HepG2 (cell line): Measurements from ENCODE around the gene CD99L2. TPM values are rescaled to one million over a fixed set of nuclear protein-coding genes. Genes with fewer than 3 reads are reported as not detected.

Experiments used
- ATAC-seq: fragments of 200-7000 bp; cut with Tn5 transposase; 3 replicates; pipeline ENCODE4 v1.9.1; 2020; ENCODE audit warnings: mild to moderate bottlenecking, moderate library complexity
- BruUV-seq: library from RNA; stranded (reverse); fragments of 400-500 nt; replicated peaks from 2 replicates; lab custom pipeline; 2021; lab: Mats Ljungman, UMichigan
- CTCF ChIA-PET: fragments of 300-600 bp; formaldehyde crosslinking; extraction: SDS; loops from one replicate; lab custom pipeline; 2021; ENCODE audit warnings: low total read pairs, inconsistent platforms, low intra/inter-chr PET ratio; lab: Yijun Ruan, JAX
- POLR2A ChIA-PET: fragments of 350-600 bp; sonication (Branson Sonifier 250); formaldehyde crosslinking; loops from one replicate; lab custom pipeline; 2020; ENCODE audit warnings: antibody characterized with exemption, inconsistent platforms; lab: Yijun Ruan, JAX
- DNase-seq: peaks from one replicate; pipeline ENCODE4 v3.0.0-alpha.2; 2015; ENCODE audit warnings: low spot score
- FAIRE-seq: peaks from 3 replicates; lab custom pipeline; 2011; peaks lifted over from hg19 to GRCh38; lab: Jason Lieb, UNC
- H2AFZ ChIP-seq: one replicate; pipeline ENCODE4 v1.6.1; 2011; ENCODE audit warnings: low read length, inconsistent platforms
- H3K27ac ChIP-seq: fragments of 300-600 bp; 3 replicates; pipeline ENCODE4 v1.8.0; 2011; ENCODE audit warnings: mixed run types, mild to moderate bottlenecking, mixed read lengths, low read length, inconsistent platforms; ENCODE audit not compliant: insufficient read depth; ENCODE audit errors: extremely low read length
- H3K27me3 ChIP-seq, 2 experiments: fragments of 200-600 bp in 1 of 2; 2 replicates in 1 of 2; 3 replicates in 1 of 2; pipeline versions ENCODE4 v1.6.0 to v1.8.0; 2011; ENCODE audit warnings: low read length in 2 of 2, mild to moderate bottlenecking in 2 of 2, moderate library complexity in 2 of 2, inconsistent platforms in 1 of 2; ENCODE audit not compliant: insufficient read depth in 2 of 2, control insufficient read depth in 1 of 2
- H3K36me3 ChIP-seq, 2 experiments: fragments of 200-600 bp in 1 of 2; replicated peaks in 1 of 2; 2 replicates in 1 of 2; 3 replicates in 1 of 2; pipeline versions ENCODE4 v1.5.1 to v1.8.0; 2011; ENCODE audit warnings: low read length in 2 of 2, inconsistent platforms in 1 of 2; ENCODE audit not compliant: insufficient read depth in 2 of 2, control insufficient read depth in 1 of 2
- H3K4me1 ChIP-seq: 2 replicates; pipeline ENCODE4 v1.5.1; 2012; ENCODE audit warnings: low read length, inconsistent platforms; ENCODE audit not compliant: insufficient read depth
- H3K4me2 ChIP-seq: 2 replicates; pipeline ENCODE4 v1.6.0; 2011; ENCODE audit warnings: low read depth, low read length, inconsistent platforms
- H3K4me3 ChIP-seq, 3 experiments: fragments of 200-600 bp in 1 of 3; sonication (generic), shearing (Covaris generic) in 1 of 3; replicated peaks in 1 of 3; 2 replicates each; pipeline ENCODE4 v1.5.1; 2011 to 2016; ENCODE audit warnings: low read length in 3 of 3, inconsistent platforms in 2 of 3, low read depth in 2 of 3, mild to moderate bottlenecking in 2 of 3, control low read depth in 1 of 3, mixed read lengths in 1 of 3; ENCODE audit not compliant: insufficient read depth in 1 of 3
- H3K79me2 ChIP-seq: one replicate; pipeline ENCODE4 v1.6.1; 2011; ENCODE audit warnings: low read length, inconsistent platforms; ENCODE audit not compliant: insufficient read depth
- H3K9ac ChIP-seq: 2 replicates; pipeline ENCODE4 v1.6.0; 2011; ENCODE audit warnings: mild to moderate bottlenecking, low read depth, low read length, inconsistent platforms; ENCODE audit not compliant: insufficient read depth
- H3K9me3 ChIP-seq: 2 replicates; pipeline ENCODE4 v1.5.1; 2012; ENCODE audit warnings: mild to moderate bottlenecking, low read length
- H4K20me1 ChIP-seq: 2 replicates; pipeline ENCODE4 v1.6.0; 2011; ENCODE audit warnings: inconsistent platforms, mild to moderate bottlenecking, low read length, moderate library complexity; ENCODE audit not compliant: insufficient read depth
- ATF1 ChIP-seq: IDR thresholded peaks from 2 replicates; pipeline ENCODE4 v1.6.1; 2016; ENCODE audit warnings: mild to moderate bottlenecking, control low read depth
- BRCA1 ChIP-seq: sonication (generic); formaldehyde crosslinking; IDR thresholded peaks from 2 replicates; pipeline ENCODE4 v1.4.0; 2020; ENCODE audit warnings: missing genetic modification reagents
- CREM ChIP-seq, 2 experiments: sonication (generic) in 1 of 2; formaldehyde crosslinking in 1 of 2; IDR thresholded peaks; 2 replicates each; pipeline versions ENCODE4 v1.4.0 to v1.6.1; 2016 to 2020; ENCODE audit warnings: antibody characterized with exemption in 1 of 2, mild to moderate bottlenecking in 1 of 2, missing genetic modification reagents in 1 of 2
- ETV5 ChIP-seq: IDR thresholded peaks from 2 replicates; pipeline ENCODE4 v1.6.1; 2018; ENCODE audit warnings: missing biosample characterization, missing genetic modification reagents, inconsistent platforms, borderline replicate concordance
- HOXD1 ChIP-seq: sonication (generic); formaldehyde crosslinking; IDR thresholded peaks from 2 replicates; pipeline ENCODE4 v1.5.0; 2020; ENCODE audit warnings: missing genetic modification reagents
- IKZF1 ChIP-seq: fragments of 450-650 bp; IDR thresholded peaks from 2 replicates; pipeline ENCODE4 v1.7.1; 2016
- MAF1 ChIP-seq: sonication (generic); formaldehyde crosslinking; IDR thresholded peaks from 2 replicates; pipeline ENCODE4 v1.5.0; 2020; ENCODE audit warnings: missing genetic modification reagents, borderline replicate concordance
- RAD21 ChIP-seq: fragments of 450-650 bp; formaldehyde crosslinking; IDR thresholded peaks from 2 replicates; pipeline ENCODE4 v1.5.0; 2020; ENCODE audit warnings: mild to moderate bottlenecking
- SALL2 ChIP-seq: sonication (generic); formaldehyde crosslinking; IDR thresholded peaks from 2 replicates; pipeline ENCODE4 v1.8.1; 2023; ENCODE audit warnings: mild to moderate bottlenecking, missing genetic modification reagents, inconsistent platforms
- ZNF430 ChIP-seq: sonication (generic); formaldehyde crosslinking; IDR thresholded peaks from 2 replicates; pipeline ENCODE4 v1.9.0; 2021; ENCODE audit warnings: mild to moderate bottlenecking, missing genetic modification reagents
- ZNF503 ChIP-seq: sonication (generic); formaldehyde crosslinking; IDR thresholded peaks from 2 replicates; pipeline ENCODE4 v1.4.0; 2020; ENCODE audit warnings: missing genetic modification reagents
- ZNF768 ChIP-seq: sonication (generic); formaldehyde crosslinking; IDR thresholded peaks from 2 replicates; pipeline ENCODE4 v1.4.0; 2020; ENCODE audit warnings: missing genetic modification reagents
- in situ Hi-C: cut with HindIII; loops from 2 replicates; pipeline ENCODE4 v1.10.0; 2017; ENCODE audit warnings: low pct_unique_long_range_greater_than_20kb; ENCODE audit not compliant: extremely low pct_ligation_motif_present
- intact Hi-C: fragments of 100-400 bp; cut with micrococcal nuclease; formaldehyde crosslinking; loops from one replicate; pipeline ENCODE4 v1.10.0; 2022; ENCODE audit not compliant: unreplicated experiment
- polyA plus RNA-seq, 8 experiments: library from polyadenylated mRNA; depleted of rRNA in 3 of 8; stranded (reverse) in 7 of 8; unstranded in 1 of 8; fragments of >200 nt; fragmentation: Illumina TruSeq in 4 of 8; extraction: Trizol in 4 of 8; gene quantifications; 2 replicates each; pipeline versions ENCODE4 v1.2.1 to v1.2.3, GENCODE V29; 2011 to 2016; ENCODE audit warnings: low read depth in 4 of 8, missing spikeins in 1 of 8, mixed read lengths in 1 of 8; ENCODE audit not compliant: insufficient read depth in 1 of 8
- total RNA-seq, 5 experiments: library from RNA; depleted of rRNA; stranded (reverse); fragments of >200 nt; fragmentation: Illumina TruSeq; extraction: Trizol; gene quantifications; 2 replicates each; pipeline ENCODE4 v1.2.3, GENCODE V29; 2016; ENCODE audit warnings: low read depth in 1 of 5
- TF ChIP-seq, protein P1 (sequence below): sonication (generic); formaldehyde crosslinking; IDR thresholded peaks from 2 replicates; pipeline ENCODE4 v1.9.0; 2021; ENCODE audit warnings: missing genetic modification reagents, borderline replicate concordance
- TF ChIP-seq, protein P2 (sequence below): sonication (generic); formaldehyde crosslinking; IDR thresholded peaks from 2 replicates; pipeline ENCODE4 v1.4.0; 2020; ENCODE audit warnings: missing genetic modification reagents
- TF ChIP-seq, protein P3 (sequence below), 2 experiments: fragments of 450-650 bp in 1 of 2; sonication (generic) in 1 of 2; formaldehyde crosslinking; IDR thresholded peaks; 2 replicates each; pipeline versions ENCODE4 v1.5.0 to v1.8.0; 2020 to 2022; ENCODE audit warnings: mild to moderate bottlenecking in 1 of 2, missing genetic modification reagents in 1 of 2
- TF ChIP-seq, protein P4 (sequence below): sonication (generic); formaldehyde crosslinking; IDR thresholded peaks from 2 replicates; pipeline ENCODE4 v1.5.0; 2020; ENCODE audit warnings: missing genetic modification reagents, mild to moderate bottlenecking, borderline replicate concordance

The CD99L2 gene
- total and polyA plus RNA-seq, 2 of the 13 experiments (the other 11 are each of a cell fraction or from before 2014, with no cell fraction given): 6.9 to 7.6 TPM

- no TSS peak for BruUV-seq
- no peak for TF ChIP-seq CREM (IDR thresholded peaks at IDR 0.05)
- TF ChIP-seq CREM (CRISPR knock-in tag; IDR thresholded peaks at IDR 0.05): no peak
- TF ChIP-seq, protein P1, sequence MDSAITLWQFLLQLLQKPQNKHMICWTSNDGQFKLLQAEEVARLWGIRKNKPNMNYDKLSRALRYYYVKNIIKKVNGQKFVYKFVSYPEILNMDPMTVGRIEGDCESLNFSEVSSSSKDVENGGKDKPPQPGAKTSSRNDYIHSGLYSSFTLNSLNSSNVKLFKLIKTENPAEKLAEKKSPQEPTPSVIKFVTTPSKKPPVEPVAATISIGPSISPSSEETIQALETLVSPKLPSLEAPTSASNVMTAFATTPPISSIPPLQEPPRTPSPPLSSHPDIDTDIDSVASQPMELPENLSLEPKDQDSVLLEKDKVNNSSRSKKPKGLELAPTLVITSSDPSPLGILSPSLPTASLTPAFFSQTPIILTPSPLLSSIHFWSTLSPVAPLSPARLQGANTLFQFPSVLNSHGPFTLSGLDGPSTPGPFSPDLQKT (CRISPR knock-in tag): no peak
- no peak for TF ChIP-seq ATF1
- TF ChIP-seq ZNF503 (CRISPR knock-in tag): no peak
- TF ChIP-seq, protein P2, sequence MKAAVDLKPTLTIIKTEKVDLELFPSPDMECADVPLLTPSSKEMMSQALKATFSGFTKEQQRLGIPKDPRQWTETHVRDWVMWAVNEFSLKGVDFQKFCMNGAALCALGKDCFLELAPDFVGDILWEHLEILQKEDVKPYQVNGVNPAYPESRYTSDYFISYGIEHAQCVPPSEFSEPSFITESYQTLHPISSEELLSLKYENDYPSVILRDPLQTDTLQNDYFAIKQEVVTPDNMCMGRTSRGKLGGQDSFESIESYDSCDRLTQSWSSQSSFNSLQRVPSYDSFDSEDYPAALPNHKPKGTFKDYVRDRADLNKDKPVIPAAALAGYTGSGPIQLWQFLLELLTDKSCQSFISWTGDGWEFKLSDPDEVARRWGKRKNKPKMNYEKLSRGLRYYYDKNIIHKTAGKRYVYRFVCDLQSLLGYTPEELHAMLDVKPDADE (CRISPR knock-in tag): no peak
- TF ChIP-seq, protein P3, sequence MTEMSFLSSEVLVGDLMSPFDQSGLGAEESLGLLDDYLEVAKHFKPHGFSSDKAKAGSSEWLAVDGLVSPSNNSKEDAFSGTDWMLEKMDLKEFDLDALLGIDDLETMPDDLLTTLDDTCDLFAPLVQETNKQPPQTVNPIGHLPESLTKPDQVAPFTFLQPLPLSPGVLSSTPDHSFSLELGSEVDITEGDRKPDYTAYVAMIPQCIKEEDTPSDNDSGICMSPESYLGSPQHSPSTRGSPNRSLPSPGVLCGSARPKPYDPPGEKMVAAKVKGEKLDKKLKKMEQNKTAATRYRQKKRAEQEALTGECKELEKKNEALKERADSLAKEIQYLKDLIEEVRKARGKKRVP (CRISPR knock-in tag; IDR thresholded peaks at IDR 0.05): no peak
- TF ChIP-seq HOXD1 (CRISPR knock-in tag): no peak
- TF ChIP-seq ZNF768 (CRISPR knock-in tag): no peak
- TF ChIP-seq RAD21 (CRISPR knock-in tag): no peak
- TF ChIP-seq IKZF1: no peak
- TF ChIP-seq BRCA1 (CRISPR knock-in tag): no peak
- TF ChIP-seq MAF1 (CRISPR knock-in tag): no peak
- TF ChIP-seq, protein P4, sequence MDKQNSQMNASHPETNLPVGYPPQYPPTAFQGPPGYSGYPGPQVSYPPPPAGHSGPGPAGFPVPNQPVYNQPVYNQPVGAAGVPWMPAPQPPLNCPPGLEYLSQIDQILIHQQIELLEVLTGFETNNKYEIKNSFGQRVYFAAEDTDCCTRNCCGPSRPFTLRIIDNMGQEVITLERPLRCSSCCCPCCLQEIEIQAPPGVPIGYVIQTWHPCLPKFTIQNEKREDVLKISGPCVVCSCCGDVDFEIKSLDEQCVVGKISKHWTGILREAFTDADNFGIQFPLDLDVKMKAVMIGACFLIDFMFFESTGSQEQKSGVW (CRISPR knock-in tag): no peak
- no peak for TF ChIP-seq SALL2 (CRISPR knock-in tag)
- no peak for TF ChIP-seq ZNF430 (CRISPR knock-in tag)
- TF ChIP-seq ETV5: no peak
- in situ Hi-C loops: no loop called here
- Histone ChIP-seq H3K4me2 (no peak overlapping the region), H3K27me3 (no peaks in the 10 kb centered on the region), H3K79me2 (no peaks in the 10 kb centered on the region), H3K9ac (no peak overlapping the region), H2AFZ (no peak overlapping the region), H4K20me1 (no peaks in the 10 kb centered on the region), H3K4me1 (no peaks in the 10 kb centered on the region), H3K9me3 (no peaks in the 10 kb centered on the region), H3K36me3 (no peaks in the 10 kb centered on the region), H3K27ac (no peak overlapping the region), H3K4me3 (no peak overlapping the region)
- no peak for ATAC-seq
- no peak for DNase-seq
- POLR2A ChIA-PET: no interaction called here
- intact Hi-C loops: no loop called here
- no peak for FAIRE-seq
- CTCF ChIA-PET: no interaction called here
Measured at GRCh38 chrX:150863191-150863590, 35.3 kb downstream of the CD99L2 start.
